T-cell (primary cell): ENCODE results near the gene ORMDL1. TPM values are rescaled to one million over a fixed set of nuclear protein-coding genes. Genes with fewer than 3 reads are reported as not detected.

ENCODE experiments used
- ATAC-seq, 4 experiments: fragments of 200-7000 bp in 3 of 4; fragments of 150-1000 bp in 1 of 4; cut with Tn5 transposase; replicated peaks in 1 of 4; 1 replicate in 3 of 4; 2 replicates in 1 of 4; pipeline ENCODE4 v1.10.0; 2021; ENCODE audit warnings: moderate library complexity in 3 of 4, mild to moderate bottlenecking in 2 of 4, moderate number of reproducible peaks in 1 of 4
- CTCF ChIA-PET, 2 donors: fragments of 300-600 bp; sonication (Branson Sonifier 250); formaldehyde crosslinking; loops; one replicate each; lab custom pipeline; 2022; ENCODE audit warnings: antibody characterized with exemption in 2 of 2; lab: Charles Lee
- POLR2A ChIA-PET, 2 donors: fragments of 300-600 bp; sonication (Branson Sonifier 250); formaldehyde crosslinking; loops; one replicate each; lab custom pipeline; 2022; ENCODE audit warnings: antibody characterized with exemption in 2 of 2; lab: Charles Lee
- DNase-seq, 35 experiments: peaks; one replicate each; pipeline versions ENCODE4 v3.0.0 to v3.0.0-alpha.2; 2013 to 2023
- H3K27ac ChIP-seq: one replicate; pipeline ENCODE4 v1.5.1; 2013; ENCODE audit warnings: low read length
- H3K27me3 ChIP-seq, 2 experiments: replicated peaks in 1 of 2; 1 replicate in 1 of 2; 2 replicates in 1 of 2; pipeline versions ENCODE4 v1.6.1 to v1.7.0; 2013; ENCODE audit warnings: low read length in 1 of 2, mixed read lengths in 1 of 2; ENCODE audit not compliant: control insufficient read depth in 2 of 2, insufficient read depth in 2 of 2; ENCODE audit errors: extremely low read depth in 1 of 2
- H3K36me3 ChIP-seq, 2 donors: 1 replicate in 1 of 2; 2 replicates in 1 of 2; pipeline versions ENCODE4 v1.6.1 to v1.7.0; 2013; ENCODE audit warnings: low read length in 1 of 2; ENCODE audit not compliant: control insufficient read depth in 2 of 2, insufficient read depth in 1 of 2; ENCODE audit errors: extremely low read depth in 1 of 2
- H3K4me1 ChIP-seq, 2 experiments: 1 replicate in 1 of 2; 2 replicates in 1 of 2; pipeline versions ENCODE4 v1.6.1 to v1.7.0; 2013; ENCODE audit warnings: low read length in 2 of 2, mixed read lengths in 1 of 2; ENCODE audit not compliant: insufficient read depth in 2 of 2, control insufficient read depth in 1 of 2; ENCODE audit errors: extremely low read depth in 1 of 2
- H3K4me3 ChIP-seq, 2 donors: 1 replicate in 1 of 2; 2 replicates in 1 of 2; pipeline versions ENCODE4 v1.5.1 to v1.7.0; 2013; ENCODE audit warnings: mild to moderate bottlenecking in 2 of 2, low read length in 1 of 2, moderate library complexity in 1 of 2; ENCODE audit not compliant: control insufficient read depth in 1 of 2; ENCODE audit errors: extremely low read depth in 1 of 2
- H3K9me3 ChIP-seq: 2 replicates; pipeline ENCODE4 v1.7.0; 2013
- H3K27ac Mint-ChIP-seq, 2 donors: one replicate each; pipeline ENCODE4 v1.8.0; 2020 to 2021; ENCODE audit warnings: mild to moderate bottlenecking in 2 of 2, mixed read lengths in 2 of 2
- H3K27me3 Mint-ChIP-seq, 2 donors: one replicate each; pipeline ENCODE4 v1.8.0; 2021 to 2022; ENCODE audit warnings: mixed read lengths in 2 of 2
- H3K36me3 Mint-ChIP-seq: one replicate; pipeline ENCODE4 v1.8.0; 2021; ENCODE audit warnings: mixed read lengths
- H3K4me1 Mint-ChIP-seq, 3 donors: one replicate each; pipeline ENCODE4 v1.8.0; 2020 to 2022; ENCODE audit warnings: mixed read lengths in 3 of 3, mild to moderate bottlenecking in 1 of 3
- H3K4me3 Mint-ChIP-seq, 3 donors: one replicate each; pipeline ENCODE4 v1.8.0; 2020 to 2022; ENCODE audit warnings: mild to moderate bottlenecking in 3 of 3, mixed read lengths in 3 of 3, moderate library complexity in 3 of 3
- H3K9me3 Mint-ChIP-seq, 3 donors: one replicate each; pipeline ENCODE4 v1.8.0; 2020 to 2022; ENCODE audit warnings: mixed read lengths in 3 of 3
- WGBS: methylation state at CpG from one replicate; pipeline ENCODE4 v1.1.5; 2013; ENCODE audit warnings: missing lambda C conversion rate; ENCODE audit not compliant: insufficient coverage; 5-methylcytosine and 5-hydroxymethylcytosine counted together
- total RNA-seq, 35 experiments: library from RNA in 6 of 35; stranded (reverse) in 6 of 35; fragments of 120-200 nt in 1 of 35; gene quantifications; one replicate each; pipeline versions ENCODE4 v1.2.1 to v1.2.4 and lab custom pipeline; 2013 to 2026

Gene ORMDL1
- total RNA-seq, 5 donors from 2014 or later (not counting 1 experiment from before 2014, with no cell fraction given) = 121 to 161 (median 146) TPM

GRCh38 chr2:189799030-189799331 is 14.8 kb upstream of the ORMDL1 start:
- Mint-ChIP-seq H3K27ac (no peak overlapping the region), H3K36me3 (peaks cover 32% of the 10 kb centered on the region)

GRCh38 chr2:189798312-189799029 is 14.3 kb upstream of the ORMDL1 start:
- no peaks in the 10 kb centered on the region for H3K4me1 ChIP-seq
- Mint-ChIP-seq H3K27me3 (no peaks in the 10 kb centered on the region), H3K27ac (no peak overlapping the region), H3K9me3 (no peaks in the 10 kb centered on the region), H3K36me3 (peaks cover 32% of the 10 kb centered on the region), H3K4me3 (no peak overlapping the region), H3K4me1 (peaks cover 0 to 5% (median 4%) of the 10 kb centered on the region in 3 donors)
- no peaks in the 10 kb centered on the region for H3K9me3 ChIP-seq
- no CpG with 5 or more reads among the region's 4 CpGs for WGBS
- H3K27me3 ChIP-seq = no peaks in the 10 kb centered on the region
- ATAC-seq = no peak
- H3K36me3 ChIP-seq = peaks cover 0 to 30% of the 10 kb centered on the region in 2 donors
- no peak overlapping the region for H3K4me3 ChIP-seq
- DNase-seq = peak in 1 of 35 experiments; percentile 21
- H3K27ac ChIP-seq = no peak overlapping the region
- POLR2A ChIA-PET = interaction anchor here (0.5 to 0.7 kb wide), 7 partner anchors 11 to 1260 kb away, joined by 3 to 8 read pairs (median 4); partner anchors contain the start of genes OSGEPL1 (in 1 of the 2) and SLC40A1 (in 1 of the 2)
- CTCF ChIA-PET = interaction anchor here (0.6 to 1.1 kb wide), 11 partner anchors 9 to 532 kb away, joined by 3 to 10 read pairs (median 4); partner anchors contain the start of genes ASNSD1 (in 1 of the 2) and OSGEPL1 (in 1 of the 2)

More at GRCh38 chr2:189799030-189799331, 14.8 kb upstream of the ORMDL1 start:
- Histone ChIP-seq H3K4me3 (no peak overlapping the region), H3K4me1 (no peaks in the 10 kb centered on the region), H3K36me3 (peaks cover 0 to 27% of the 10 kb centered on the region in 2 donors), H3K27ac (no peak overlapping the region), H3K9me3 (no peaks in the 10 kb centered on the region), H3K27me3 (no peaks in the 10 kb centered on the region)
- no peaks in the 10 kb centered on the region for H3K27me3 Mint-ChIP-seq
- ChIA-PET POLR2A (interaction anchor here (0.5 to 0.7 kb wide), 6 partner anchors 11 to 1260 kb away, joined by 4 to 8 read pairs (median 4); partner anchors contain the start of genes OSGEPL1 (in 1 of the 2) and SLC40A1 (in 1 of the 2)), CTCF (interaction anchor here (0.6 to 1.1 kb wide), 11 partner anchors 8 to 531 kb away, joined by 3 to 10 read pairs (median 4); partner anchors contain the start of genes ASNSD1 (in 1 of the 2) and OSGEPL1 (in 1 of the 2))
- peaks cover 0 to 5% (median 4%) of the 10 kb centered on the region in 3 donors for H3K4me1 Mint-ChIP-seq
- no peaks in the 10 kb centered on the region for H3K9me3 Mint-ChIP-seq
- ATAC-seq (no peak), DNase-seq (no peak)
- no peak overlapping the region for H3K4me3 Mint-ChIP-seq

GRCh38 chr2:189797902-189798301 is 13.8 kb upstream of the ORMDL1 start:
- POLR2A ChIA-PET = interaction anchor here in 1 of 2 donors (0.6 kb wide), 1 partner anchor 235 kb away, joined by 3 read pairs; no protein-coding TSS in a partner anchor
- Mint-ChIP-seq H3K36me3 (peaks cover 37% of the 10 kb centered on the region), H3K27ac (no peak overlapping the region), H3K4me3 (no peak overlapping the region), H3K4me1 (peaks cover 0 to 5% (median 4%) of the 10 kb centered on the region in 3 donors), H3K27me3 (no peaks in the 10 kb centered on the region), H3K9me3 (no peaks in the 10 kb centered on the region)
- WGBS = 100% methylated on average over 2 of the region's 6 CpGs
- H3K4me1 ChIP-seq = no peaks in the 10 kb centered on the region
- H3K36me3 ChIP-seq = peaks cover 0 to 30% of the 10 kb centered on the region in 2 donors
- H3K9me3 ChIP-seq = no peaks in the 10 kb centered on the region
- no peaks in the 10 kb centered on the region for H3K27me3 ChIP-seq
- ATAC-seq (no peak), DNase-seq (no peak)
- no peak overlapping the region for H3K4me3 ChIP-seq
- no peak overlapping the region for H3K27ac ChIP-seq
- CTCF ChIA-PET = interaction anchor here in 1 of 2 donors (1.1 kb wide), 1 partner anchor 47 kb away, joined by 3 read pairs; no protein-coding TSS in a partner anchor

- POLR2A ChIA-PET = no interaction called here
- H3K4me1 Mint-ChIP-seq = peaks cover 10 to 13% (median 12%) of the 10 kb centered on the region in 3 donors
- no peak for ATAC-seq
These were observed 10.2 kb upstream of the ORMDL1 start for GRCh38 chr2:189794310-189794709.

GRCh38 chr2:189791338-189792042 is 7.4 kb upstream of the ORMDL1 start:
- Histone ChIP-seq H3K36me3 (peaks cover 0 to 21% of the 10 kb centered on the region in 2 donors), H3K4me3 (peak overlapping the region in 1 of 2 donors; percentile 30), H3K27ac (peak overlapping the region; percentile 73), H3K4me1 (no peaks in the 10 kb centered on the region), H3K27me3 (no peaks in the 10 kb centered on the region), H3K9me3 (no peaks in the 10 kb centered on the region)
- CTCF ChIA-PET = interaction anchor here (0.6 to 1.1 kb wide), 3 partner anchors 10 to 378 kb away, joined by 3 to 4 read pairs (median 3); partner anchors contain the start of gene OSGEPL1 (in 1 of the 2)
- ATAC-seq = peak in 2 of 4 experiments; percentile 43 to 55
- POLR2A ChIA-PET = interaction anchor here in 1 of 2 donors (0.6 kb wide), 1 partner anchor 81 kb away, joined by 3 read pairs; no protein-coding TSS in a partner anchor
- Mint-ChIP-seq H3K36me3 (peaks cover 19% of the 10 kb centered on the region), H3K9me3 (no peaks in the 10 kb centered on the region), H3K27ac (peak overlapping the region; percentile 76 to 84), H3K4me1 (peaks cover 13 to 19% (median 19%) of the 10 kb centered on the region in 3 donors), H3K4me3 (peak overlapping the region; percentile 29 to 63 (median 52)), H3K27me3 (no peaks in the 10 kb centered on the region)
- 81% methylated on average over 4 of the region's 12 CpGs for WGBS
- peak in 5 of 35 experiments; percentile 2 to 65 (median 5) for DNase-seq

More at GRCh38 chr2:189794310-189794709, 10.2 kb upstream of the ORMDL1 start:
- Mint-ChIP-seq H3K4me3 (no peak overlapping the region), H3K36me3 (peaks cover 26% of the 10 kb centered on the region), H3K9me3 (no peaks in the 10 kb centered on the region), H3K27ac (no peak overlapping the region), H3K27me3 (no peaks in the 10 kb centered on the region)
- Histone ChIP-seq H3K4me1 (no peaks in the 10 kb centered on the region), H3K36me3 (peaks cover 0 to 29% of the 10 kb centered on the region in 2 donors), H3K9me3 (no peaks in the 10 kb centered on the region), H3K4me3 (no peak overlapping the region), H3K27ac (no peak overlapping the region), H3K27me3 (no peaks in the 10 kb centered on the region)
- no peak for DNase-seq
- WGBS = no CpG with 5 or more reads among the region's 1 CpG
- CTCF ChIA-PET = no interaction called here
